ENCODE measurements around the gene GPC6. TPM values are rescaled to one million over a fixed set of nuclear protein-coding genes. Genes with fewer than 3 reads are reported as not detected.

Gene GPC6
- total RNA-seq, 2 experiments from 2014 or later: not detected

- no peak for TF ChIP-seq EZH2phosphoT487 (IDR thresholded peaks at IDR 0.05; ENCODE audit: borderline replicate concordance, low read depth, low read length)
- TF ChIP-seq, protein P1, sequence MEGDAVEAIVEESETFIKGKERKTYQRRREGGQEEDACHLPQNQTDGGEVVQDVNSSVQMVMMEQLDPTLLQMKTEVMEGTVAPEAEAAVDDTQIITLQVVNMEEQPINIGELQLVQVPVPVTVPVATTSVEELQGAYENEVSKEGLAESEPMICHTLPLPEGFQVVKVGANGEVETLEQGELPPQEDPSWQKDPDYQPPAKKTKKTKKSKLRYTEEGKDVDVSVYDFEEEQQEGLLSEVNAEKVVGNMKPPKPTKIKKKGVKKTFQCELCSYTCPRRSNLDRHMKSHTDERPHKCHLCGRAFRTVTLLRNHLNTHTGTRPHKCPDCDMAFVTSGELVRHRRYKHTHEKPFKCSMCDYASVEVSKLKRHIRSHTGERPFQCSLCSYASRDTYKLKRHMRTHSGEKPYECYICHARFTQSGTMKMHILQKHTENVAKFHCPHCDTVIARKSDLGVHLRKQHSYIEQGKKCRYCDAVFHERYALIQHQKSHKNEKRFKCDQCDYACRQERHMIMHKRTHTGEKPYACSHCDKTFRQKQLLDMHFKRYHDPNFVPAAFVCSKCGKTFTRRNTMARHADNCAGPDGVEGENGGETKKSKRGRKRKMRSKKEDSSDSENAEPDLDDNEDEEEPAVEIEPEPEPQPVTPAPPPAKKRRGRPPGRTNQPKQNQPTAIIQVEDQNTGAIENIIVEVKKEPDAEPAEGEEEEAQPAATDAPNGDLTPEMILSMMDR (conservative IDR thresholded peaks at IDR 0.05; ENCODE audit: low read length): no peak
- POLR2A ChIA-PET: no interaction called here
- Histone ChIP-seq H3K27ac (ENCODE audit: low read depth, low read length, poor library complexity, severe bottlenecking) (no peak overlapping the region), H2AFZ (ENCODE audit: low read length) (no peak overlapping the region), H3K79me2 (ENCODE audit: insufficient read depth, low read depth, low read length) (no peaks in the 10 kb centered on the region), H3K9me3 (ENCODE audit: low read length) (no peaks in the 10 kb centered on the region), H3K4me1 (ENCODE audit: insufficient read depth, low read length, poor library complexity, severe bottlenecking) (no peaks in the 10 kb centered on the region), H3K9me2 (ENCODE audit: insufficient read depth, low read length) (no peaks in the 10 kb centered on the region), H3K4me2 (ENCODE audit: low read length) (no peak overlapping the region), H4K20me1 (ENCODE audit: insufficient read depth, low read length) (no peaks in the 10 kb centered on the region), H3K36me3 (ENCODE audit: insufficient read depth, low read length) (no peaks in the 10 kb centered on the region), H3K4me3 (ENCODE audit: low read depth, low read length, poor library complexity, severe bottlenecking) (no peak overlapping the region)
- CTCF ChIA-PET (ENCODE audit: unreplicated experiment): no interaction called here
- intact Hi-C loops (cut with micrococcal nuclease; ENCODE audit: unreplicated experiment): no loop called here
- no peak for DNase-seq (ENCODE audit: low spot score)
- no TSS peak for BruUV-seq (replicated peaks)
These were observed 1156.4 kb downstream of the GPC6 start for GRCh38 chr13:94382960-94383359.

DNA sequence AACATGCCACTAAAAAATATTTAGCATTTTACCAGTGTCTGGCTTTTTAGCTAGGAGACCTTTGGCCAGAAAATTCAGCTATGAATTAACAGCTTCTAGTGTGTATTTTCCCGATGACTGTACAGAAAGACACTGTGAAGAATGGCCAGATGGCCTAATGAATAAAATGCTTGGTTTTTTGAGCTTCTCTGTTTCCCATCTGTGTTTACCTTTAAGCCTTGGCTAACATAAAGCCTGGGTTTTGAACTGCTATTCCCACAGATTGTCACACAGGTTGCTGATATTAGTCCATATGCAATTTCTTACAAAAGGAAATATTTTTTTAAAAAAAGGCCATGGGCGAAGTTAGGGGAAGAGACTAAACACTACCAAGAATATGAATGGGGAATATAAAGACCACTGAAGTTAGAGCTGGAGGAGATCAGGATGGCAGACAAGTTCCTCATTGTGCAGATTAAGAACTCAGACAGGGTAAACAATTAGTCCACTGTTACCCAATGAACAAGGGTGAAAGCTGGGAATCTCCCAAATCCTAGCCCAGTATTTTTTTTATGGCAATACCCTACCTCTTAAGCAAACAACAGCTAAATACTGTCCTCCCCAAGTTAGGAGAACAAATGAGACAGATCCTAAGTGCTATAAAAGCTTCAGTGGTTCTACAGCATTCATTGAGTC lies 1157.8 kb downstream of the GPC6 start:
- no TSS peak for BruUV-seq (replicated peaks)
- intact Hi-C loops (cut with micrococcal nuclease; ENCODE audit: unreplicated experiment): no loop called here
- Histone ChIP-seq H3K4me3 (ENCODE audit: low read depth, low read length, poor library complexity, severe bottlenecking) (no peak overlapping the region), H4K20me1 (ENCODE audit: insufficient read depth, low read length) (no peaks in the 10 kb centered on the region), H3K4me1 (ENCODE audit: insufficient read depth, low read length, poor library complexity, severe bottlenecking) (no peaks in the 10 kb centered on the region), H2AFZ (ENCODE audit: low read length) (no peak overlapping the region), H3K36me3 (ENCODE audit: insufficient read depth, low read length) (no peaks in the 10 kb centered on the region), H3K9me2 (ENCODE audit: insufficient read depth, low read length) (no peaks in the 10 kb centered on the region), H3K27ac (ENCODE audit: low read depth, low read length, poor library complexity, severe bottlenecking) (no peak overlapping the region), H3K9me3 (ENCODE audit: low read length) (no peaks in the 10 kb centered on the region), H3K4me2 (ENCODE audit: low read length) (no peak overlapping the region), H3K79me2 (ENCODE audit: insufficient read depth, low read depth, low read length) (no peaks in the 10 kb centered on the region)
- ChIA-PET POLR2A (no interaction called here), CTCF (ENCODE audit: unreplicated experiment) (no interaction called here)
- no peak for DNase-seq (ENCODE audit: low spot score)
- TF ChIP-seq, protein P1 (conservative IDR thresholded peaks at IDR 0.05; ENCODE audit: low read length): no peak
- TF ChIP-seq EZH2phosphoT487 (IDR thresholded peaks at IDR 0.05; ENCODE audit: borderline replicate concordance, low read depth, low read length): no peak

DNA sequence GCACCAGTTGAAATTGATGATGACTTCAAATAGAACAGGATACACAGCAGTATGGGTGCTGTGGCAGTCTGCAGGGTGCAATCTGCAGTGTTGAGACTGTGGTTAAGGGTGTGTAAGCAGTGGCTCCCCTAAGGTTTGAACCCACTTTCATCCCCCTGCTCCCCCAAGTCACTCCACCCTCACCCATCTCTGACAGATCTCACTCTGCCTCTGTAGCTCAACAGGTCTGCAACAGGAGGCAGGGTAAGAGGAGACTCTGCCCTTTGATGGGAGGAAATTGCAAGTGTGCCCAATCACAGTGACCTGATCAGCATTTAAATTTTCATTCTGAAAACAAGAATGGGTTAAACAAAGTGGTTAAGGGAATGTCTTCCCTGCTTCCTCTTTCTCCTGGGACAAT lies 1160.4 kb downstream of the GPC6 start:
- BruUV-seq (replicated peaks): no TSS peak
- Histone ChIP-seq H4K20me1 (ENCODE audit: insufficient read depth, low read length) (no peaks in the 10 kb centered on the region), H3K36me3 (ENCODE audit: insufficient read depth, low read length) (no peaks in the 10 kb centered on the region), H3K9me3 (ENCODE audit: low read length) (no peaks in the 10 kb centered on the region), H3K27ac (ENCODE audit: low read depth, low read length, poor library complexity, severe bottlenecking) (no peak overlapping the region), H3K4me1 (ENCODE audit: insufficient read depth, low read length, poor library complexity, severe bottlenecking) (no peaks in the 10 kb centered on the region), H3K9me2 (ENCODE audit: insufficient read depth, low read length) (no peaks in the 10 kb centered on the region), H3K79me2 (ENCODE audit: insufficient read depth, low read depth, low read length) (no peaks in the 10 kb centered on the region), H3K4me3 (ENCODE audit: low read depth, low read length, poor library complexity, severe bottlenecking) (no peak overlapping the region), H3K4me2 (ENCODE audit: low read length) (no peak overlapping the region), H2AFZ (ENCODE audit: low read length) (no peak overlapping the region)
- ChIA-PET CTCF (ENCODE audit: unreplicated experiment) (no interaction called here), POLR2A (no interaction called here)
- DNase-seq (ENCODE audit: low spot score): no peak
- intact Hi-C loops (cut with micrococcal nuclease; ENCODE audit: unreplicated experiment): no loop called here
- TF ChIP-seq, protein P1 (conservative IDR thresholded peaks at IDR 0.05; ENCODE audit: low read length): no peak
- no peak for TF ChIP-seq EZH2phosphoT487 (IDR thresholded peaks at IDR 0.05; ENCODE audit: borderline replicate concordance, low read depth, low read length)

Measured in OCI-LY7 (cell line).